Liver (tissue), 9 donors: ENCODE data around the gene NUP42. TPM values are rescaled to one million over a fixed set of nuclear protein-coding genes. Genes with fewer than 3 reads are reported as not detected.

Source experiments
- DNase-seq: peaks from one replicate; pipeline ENCODE4 v3.0.0-alpha.2; 2017; ENCODE audit warnings: low spot score
- H3K27ac ChIP-seq, 2 donors: one replicate each; pipeline ENCODE4 v1.7.0; 2013; ENCODE audit warnings: inconsistent platforms in 2 of 2, low read length in 2 of 2, control low read depth in 1 of 2, low read depth in 1 of 2, mild to moderate bottlenecking in 1 of 2
- H3K27me3 ChIP-seq, 4 donors: one replicate each; pipeline versions ENCODE4 v1.6.1 to v1.7.0; 2013; ENCODE audit warnings: low read length in 3 of 4, inconsistent platforms in 1 of 4, mild to moderate bottlenecking in 1 of 4, moderate library complexity in 1 of 4; ENCODE audit not compliant: control insufficient read depth in 4 of 4, insufficient read depth in 4 of 4
- H3K36me3 ChIP-seq, 4 donors: one replicate each; pipeline versions ENCODE4 v1.6.1 to v1.7.0; 2013; ENCODE audit warnings: low read length in 3 of 4, mild to moderate bottlenecking in 3 of 4, low read depth in 1 of 4, moderate library complexity in 1 of 4; ENCODE audit not compliant: control insufficient read depth in 4 of 4, insufficient read depth in 3 of 4
- H3K4me1 ChIP-seq, 4 donors: one replicate each; pipeline versions ENCODE4 v1.6.1 to v1.7.0; 2013; ENCODE audit warnings: low read length in 3 of 4, mild to moderate bottlenecking in 3 of 4, moderate library complexity in 1 of 4; ENCODE audit not compliant: control insufficient read depth in 4 of 4, insufficient read depth in 4 of 4
- H3K4me3 ChIP-seq, 3 donors: one replicate each; pipeline versions ENCODE4 v1.6.1 to v1.7.0; 2013; ENCODE audit warnings: low read length in 3 of 3, control low read depth in 1 of 3, low read depth in 1 of 3, mild to moderate bottlenecking in 1 of 3
- H3K9ac ChIP-seq, 2 donors: one replicate each; pipeline ENCODE4 v1.7.0; 2013; ENCODE audit warnings: low read length in 2 of 2, mild to moderate bottlenecking in 2 of 2, moderate library complexity in 2 of 2, control low read depth in 1 of 2, low read depth in 1 of 2
- H3K9me3 ChIP-seq, 4 donors: one replicate each; pipeline versions ENCODE4 v1.6.1 to v1.7.0; 2013; ENCODE audit warnings: low read length in 3 of 4; ENCODE audit not compliant: control insufficient read depth in 4 of 4
- EGR1 ChIP-seq, 2 donors: IDR thresholded peaks; 2 replicates each; pipeline ENCODE4 v1.6.1; 2016 to 2018; ENCODE audit warnings: antibody characterized with exemption in 2 of 2, low read depth in 2 of 2
- FOXA1 ChIP-seq: IDR thresholded peaks from 2 replicates; pipeline ENCODE4 v1.6.1; 2016; ENCODE audit warnings: antibody characterized with exemption
- FOXA2 ChIP-seq: IDR thresholded peaks from 2 replicates; pipeline ENCODE4 v1.6.1; 2016; ENCODE audit warnings: antibody characterized with exemption
- GABPA ChIP-seq, 2 donors: IDR thresholded peaks in 1 of 2; conservative IDR thresholded peaks in 1 of 2; 2 replicates each; pipeline ENCODE4 v1.6.1; 2016; ENCODE audit warnings: antibody characterized with exemption in 2 of 2, mild to moderate bottlenecking in 1 of 2, moderate library complexity in 1 of 2
- HNF4A ChIP-seq, 2 donors: conservative IDR thresholded peaks; 2 replicates each; pipeline ENCODE4 v1.6.1; 2016; ENCODE audit warnings: antibody characterized with exemption in 2 of 2, mild to moderate bottlenecking in 2 of 2
- JUND ChIP-seq, 2 donors: IDR thresholded peaks; 2 replicates each; pipeline ENCODE4 v1.6.1; 2016; ENCODE audit warnings: antibody characterized with exemption in 2 of 2
- NR2F2 ChIP-seq: IDR thresholded peaks from 2 replicates; pipeline ENCODE4 v1.6.1; 2016; ENCODE audit warnings: antibody characterized with exemption
- SP1 ChIP-seq: IDR thresholded peaks from 2 replicates; pipeline ENCODE4 v1.6.1; 2018; ENCODE audit warnings: antibody characterized with exemption, mild to moderate bottlenecking
- TAF1 ChIP-seq: conservative IDR thresholded peaks from 2 replicates; pipeline ENCODE4 v1.6.1; 2016; ENCODE audit warnings: antibody characterized with exemption, mild to moderate bottlenecking
- YY1 ChIP-seq: IDR thresholded peaks from 2 replicates; pipeline ENCODE4 v1.6.1; 2016; ENCODE audit warnings: antibody characterized with exemption, mild to moderate bottlenecking
- WGBS: extraction: QIAGEN DNeasy Blood & Tissue Kit; methylation state at CpG from one replicate; pipeline ENCODE4 v1.1.7; 2013; 5-methylcytosine and 5-hydroxymethylcytosine counted together
- polyA plus RNA-seq, 2 donors: library from polyadenylated mRNA; stranded (reverse) in 1 of 2; unstranded in 1 of 2; fragments of 200-250 nt in 1 of 2; fragments of >200 nt in 1 of 2; fragmentation: Nextera tagmentation in 1 of 2; extraction: Ambion mirVana in 1 of 2; gene quantifications; one replicate each; pipeline versions ENCODE4 v1.2.1 to v1.2.3, GENCODE V29; 2013 to 2015
- total RNA-seq, 2 donors: library from RNA; depleted of rRNA; stranded (reverse); fragments of >200 nt; gene quantifications; one replicate each; pipeline ENCODE4 v1.2.3, GENCODE V29; 2014
- TF ChIP-seq, protein P1 (sequence below): IDR thresholded peaks from 2 replicates; pipeline ENCODE4 v1.6.1; 2016; ENCODE audit warnings: antibody characterized with exemption
- TF ChIP-seq, protein P2 (sequence below): fragments of 150-350 bp; IDR thresholded peaks from 2 replicates; pipeline ENCODE4 v1.5.1; 2017; ENCODE audit warnings: improper control_type of control experiment, low read depth, low read length; ENCODE audit not compliant: missing input control
- donor health status: healthy.
- donor health status: healthy.
- donor health status: healthy.
- donor health status: healthy.
- donor health status: healthy.

Gene NUP42
- total and polyA plus RNA-seq, 4 donors, result 11.9 to 35.8 (median 18.3) TPM

DNA sequence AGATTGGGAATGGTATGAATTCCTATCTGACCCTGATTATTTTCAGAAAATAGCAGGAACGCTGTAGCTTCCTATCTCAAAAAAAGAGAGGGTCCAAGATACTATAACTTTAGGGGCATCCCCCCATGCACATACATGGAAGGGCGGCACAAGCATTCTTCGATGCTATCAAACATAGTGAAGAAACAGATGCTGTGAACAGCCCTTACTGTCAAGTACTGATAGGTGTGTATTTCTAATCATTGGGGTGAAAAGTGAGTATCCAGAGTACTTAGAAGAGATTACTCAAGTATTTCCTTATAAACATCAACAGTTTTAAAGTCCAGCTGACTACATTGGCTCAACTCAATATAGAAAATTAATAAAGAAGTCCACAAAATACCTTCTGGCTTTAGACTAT lies 17.0 kb upstream of the NUP42 start:
- TF ChIP-seq YY1 (no peak), HNF4A (conservative IDR thresholded peaks at IDR 0.05) (no peak), NR2F2 (no peak), FOXA2 (no peak), TAF1 (no peak), EGR1 (IDR thresholded peaks at IDR 0.05; ENCODE audit: low read depth in 2 of 2) (no peak), JUND (IDR thresholded peaks at IDR 0.05) (no peak)
- no peak for DNase-seq
- no peaks in the 10 kb centered on the region for H3K27me3 ChIP-seq
- H3K9me3 ChIP-seq, result no peaks in the 10 kb centered on the region
- peaks cover 0 to 6% (median 0%) of the 10 kb centered on the region in 4 donors for H3K36me3 ChIP-seq
- H3K4me1 ChIP-seq, result no peaks in the 10 kb centered on the region
- no peak overlapping the region for H3K27ac ChIP-seq
- H3K4me3 ChIP-seq, result no peak overlapping the region
- 96% methylated on average over 3 of the region's 3 CpGs for WGBS
- H3K9ac ChIP-seq, result no peak overlapping the region

DNA sequence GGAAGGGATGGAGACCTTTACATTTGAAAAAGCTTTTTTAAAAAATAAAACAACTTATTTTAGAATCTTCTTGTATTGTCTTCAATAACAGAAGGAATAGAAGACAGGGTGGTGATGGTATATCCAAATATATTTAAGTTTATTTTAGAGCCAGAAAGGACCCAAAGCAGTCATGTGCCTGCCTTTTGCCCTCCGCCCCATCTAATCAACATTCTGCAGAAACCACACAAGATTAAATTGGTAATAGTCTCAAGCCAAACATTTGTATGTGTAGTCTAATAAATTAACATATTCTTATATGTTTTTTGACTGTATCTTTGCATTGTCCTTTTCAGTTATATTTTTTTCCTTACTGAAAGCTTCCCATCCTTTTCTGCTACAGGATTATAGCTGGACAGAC lies 16.5 kb upstream of the NUP42 start:
- Histone ChIP-seq H3K4me1 (no peaks in the 10 kb centered on the region), H3K27ac (no peak overlapping the region), H3K9me3 (no peaks in the 10 kb centered on the region), H3K27me3 (no peaks in the 10 kb centered on the region), H3K36me3 (peaks cover 0 to 6% (median 0%) of the 10 kb centered on the region in 4 donors), H3K9ac (no peak overlapping the region), H3K4me3 (no peak overlapping the region)
- 97% methylated on average over 1 of the region's 1 CpG for WGBS
- no peak for DNase-seq
- TF ChIP-seq SP1 (no peak), FOXA1 (no peak), HNF4A (conservative IDR thresholded peaks at IDR 0.05) (no peak), GABPA (IDR thresholded peaks at IDR 0.05 in 1 of 2, conservative IDR thresholded peaks at IDR 0.05 in 1 of 2) (no peak), YY1 (no peak)
- TF ChIP-seq, protein P1, sequence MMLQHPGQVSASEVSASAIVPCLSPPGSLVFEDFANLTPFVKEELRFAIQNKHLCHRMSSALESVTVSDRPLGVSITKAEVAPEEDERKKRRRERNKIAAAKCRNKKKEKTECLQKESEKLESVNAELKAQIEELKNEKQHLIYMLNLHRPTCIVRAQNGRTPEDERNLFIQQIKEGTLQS, result no peak
- TF ChIP-seq, protein P2, sequence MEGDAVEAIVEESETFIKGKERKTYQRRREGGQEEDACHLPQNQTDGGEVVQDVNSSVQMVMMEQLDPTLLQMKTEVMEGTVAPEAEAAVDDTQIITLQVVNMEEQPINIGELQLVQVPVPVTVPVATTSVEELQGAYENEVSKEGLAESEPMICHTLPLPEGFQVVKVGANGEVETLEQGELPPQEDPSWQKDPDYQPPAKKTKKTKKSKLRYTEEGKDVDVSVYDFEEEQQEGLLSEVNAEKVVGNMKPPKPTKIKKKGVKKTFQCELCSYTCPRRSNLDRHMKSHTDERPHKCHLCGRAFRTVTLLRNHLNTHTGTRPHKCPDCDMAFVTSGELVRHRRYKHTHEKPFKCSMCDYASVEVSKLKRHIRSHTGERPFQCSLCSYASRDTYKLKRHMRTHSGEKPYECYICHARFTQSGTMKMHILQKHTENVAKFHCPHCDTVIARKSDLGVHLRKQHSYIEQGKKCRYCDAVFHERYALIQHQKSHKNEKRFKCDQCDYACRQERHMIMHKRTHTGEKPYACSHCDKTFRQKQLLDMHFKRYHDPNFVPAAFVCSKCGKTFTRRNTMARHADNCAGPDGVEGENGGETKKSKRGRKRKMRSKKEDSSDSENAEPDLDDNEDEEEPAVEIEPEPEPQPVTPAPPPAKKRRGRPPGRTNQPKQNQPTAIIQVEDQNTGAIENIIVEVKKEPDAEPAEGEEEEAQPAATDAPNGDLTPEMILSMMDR, result no peak

DNA sequence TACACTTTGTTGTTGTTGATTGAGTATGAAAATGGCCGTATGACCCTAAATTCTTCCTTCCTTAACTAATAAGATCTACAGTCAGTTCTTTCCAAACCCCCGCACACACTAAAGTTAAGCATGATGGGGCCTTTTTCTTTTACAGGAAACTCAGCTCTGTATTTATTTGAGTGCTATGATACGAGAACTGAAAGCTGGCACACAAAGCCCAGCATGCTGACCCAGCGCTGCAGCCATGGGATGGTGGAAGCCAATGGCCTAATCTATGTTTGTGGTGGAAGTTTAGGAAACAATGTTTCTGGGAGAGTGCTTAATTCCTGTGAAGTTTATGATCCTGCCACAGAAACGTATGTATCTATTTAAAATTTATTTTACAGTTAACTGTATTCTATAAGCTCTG lies 14.2 kb upstream of the NUP42 start:
- no peak overlapping the region for H3K4me3 ChIP-seq
- DNase-seq, result no peak
- WGBS, result 94% methylated on average over 5 of the region's 5 CpGs
- peaks cover 0 to 6% (median 0%) of the 10 kb centered on the region in 4 donors for H3K36me3 ChIP-seq
- H3K9ac ChIP-seq, result no peak overlapping the region
- H3K4me1 ChIP-seq, result no peaks in the 10 kb centered on the region
- TF ChIP-seq JUND (IDR thresholded peaks at IDR 0.05) (no peak), TAF1 (no peak), EGR1 (IDR thresholded peaks at IDR 0.05; ENCODE audit: low read depth in 2 of 2) (no peak)
- no peaks in the 10 kb centered on the region for H3K27me3 ChIP-seq
- H3K27ac ChIP-seq, result no peak overlapping the region
- H3K9me3 ChIP-seq, result no peaks in the 10 kb centered on the region
